Pancreas (tissue), 10 donors: ENCODE data around the gene LYPD1. TPM values are rescaled to one million over a fixed set of nuclear protein-coding genes. Genes with fewer than 3 reads are reported as not detected.
"Not testable (repeated sequence)": the region's sequence is repeated elsewhere in the genome, so short reads cannot be mapped to it uniquely, and the experiment has no call there.

Experiments used
- ATAC-seq, 4 donors: fragments of 200-7000 bp; cut with Tn5 transposase; one replicate each; pipeline versions ENCODE4 v1.8.0 to v1.9.1; 2020; ENCODE audit warnings: mild to moderate bottlenecking in 4 of 4, moderate library complexity in 4 of 4
- DNase-seq, 6 donors: peaks; one replicate each; pipeline ENCODE4 v3.0.0-alpha.2; 2020
- FAIRE-seq: peaks from 2 replicates; lab custom pipeline; 2012; peaks lifted over from hg19 to GRCh38; lab: Jason Lieb, UNC
- H3K27ac ChIP-seq, 4 donors: fragments of 200-600 bp; sonication (generic); 1 replicate in 3 of 4; 2 replicates in 1 of 4; pipeline versions ENCODE4 v1.5.0 to v1.8.0; 2020
- H3K27me3 ChIP-seq, 4 donors: fragments of 200-600 bp; one replicate each; pipeline ENCODE4 v1.8.0; 2021
- H3K36me3 ChIP-seq, 3 donors: fragments of 200-600 bp; sonication (generic) in 1 of 3; one replicate each; pipeline versions ENCODE4 v1.5.0 to v1.8.0; 2020 to 2021
- H3K4me1 ChIP-seq, 3 donors: fragments of 200-600 bp; one replicate each; pipeline ENCODE4 v1.8.0; 2021
- H3K4me3 ChIP-seq, 4 donors: fragments of 200-600 bp; sonication (generic) in 2 of 4; one replicate each; pipeline versions ENCODE4 v1.5.0 to v1.8.0; 2020 to 2021
- H3K9me3 ChIP-seq, 4 donors: fragments of 200-600 bp; one replicate each; pipeline ENCODE4 v1.8.0; 2021
- CTCF ChIP-seq, 4 donors: fragments of 200-600 bp; sonication (generic) in 3 of 4; IDR thresholded peaks; one replicate each; pipeline versions ENCODE4 v1.5.0 to v1.8.0; 2021; ENCODE audit warnings: antibody characterized with exemption in 4 of 4
- WGBS, 2 donors: extraction: QIAGEN DNeasy Blood & Tissue Kit; methylation state at CpG; one replicate each; pipeline ENCODE4 v1.1.7; 2013; 5-methylcytosine and 5-hydroxymethylcytosine counted together
- intact Hi-C, 3 donors: fragments of 100-400 bp; cut with DNase I; formaldehyde crosslinking; loops; one replicate each; pipeline versions ENCODE4 v1.11.1 to v1.14.2; 2022
- polyA plus RNA-seq, 2 donors: library from polyadenylated mRNA; stranded (reverse); fragments of 200-250 nt; gene quantifications; one replicate each; pipeline ENCODE4 v1.2.3, GENCODE V29; 2013
- total RNA-seq, 6 donors: library from RNA; stranded (reverse); fragmentation: NEBNext Ultra II Directional in 4 of 6; extraction: Animal tissue kit (Norgen Biotek cat#: 25700) in 4 of 6; gene quantifications; one replicate each; pipeline versions ENCODE4 v1.2.1 to v1.2.4, GENCODE V29; 2021 to 2023
- donor health status: healthy with polysubstance abuse.
- donor health status: DM: no; HTN: no; CAD: no; lungs with moderate emphysema.
- donor health status: DM: no; HTN: no; CAD: no.
- donor health status: control.
- donor health status: control.
- donor health status: Bipolar disorder and iron deficiency.
- donor health status: DM: yes; HTN: yes; CAD: no.
- donor health status: DM: no; HTN: no; CAD: no.
- donor health status: DM: no; HTN: no; CAD: no.
- donor health status: DM: yes; HTN: yes; CAD: no.

LYPD1 gene
- total and polyA plus RNA-seq, 8 donors = 1.1 to 20.5 (median 4.1) TPM

- intact Hi-C loops = no loop called here
- no peaks in the 10 kb centered on the region for H3K9me3 ChIP-seq
- ATAC-seq (no peak), FAIRE-seq (no peak), DNase-seq (no peak)
- no peaks in the 10 kb centered on the region for H3K4me1 ChIP-seq
- WGBS, 2 donors = 63 to 69% methylated on average over 4 of the region's 4 CpGs
- H3K36me3 ChIP-seq = no peaks in the 10 kb centered on the region
- no peak for TF ChIP-seq CTCF (IDR thresholded peaks at IDR 0.05)
- no peak overlapping the region for H3K27ac ChIP-seq
- H3K4me3 ChIP-seq = no peak overlapping the region
- no peaks in the 10 kb centered on the region for H3K27me3 ChIP-seq
Observed at GRCh38 chr2:132703396-132703795, 33.4 kb upstream of the LYPD1 start.

- H3K4me1 ChIP-seq = no peaks in the 10 kb centered on the region
- TF ChIP-seq CTCF (IDR thresholded peaks at IDR 0.05) = no peak
- no peaks in the 10 kb centered on the region for H3K36me3 ChIP-seq
- ATAC-seq (no peak), DNase-seq (no peak), FAIRE-seq (no peak)
- no peaks in the 10 kb centered on the region for H3K27me3 ChIP-seq
- no peak overlapping the region for H3K4me3 ChIP-seq
- H3K9me3 ChIP-seq = no peaks in the 10 kb centered on the region
- H3K27ac ChIP-seq = no peak overlapping the region
- intact Hi-C loops = no loop called here
- 66 to 82% methylated on average over 2 of the region's 2 CpGs for WGBS, 2 donors
Observed at GRCh38 chr2:132701810-132702209, 31.8 kb upstream of the LYPD1 start.

- H3K27me3 ChIP-seq, H3K9me3 ChIP-seq, ATAC-seq, FAIRE-seq, DNase-seq, H3K4me1 ChIP-seq, H3K36me3 ChIP-seq, intact Hi-C loops, H3K4me3 ChIP-seq, H3K27ac ChIP-seq: not testable (repeated sequence)
- WGBS, 2 donors = 95 to 100% methylated on average over 1 of the region's 2 CpGs
Observed at GRCh38 chr2:132699802-132700201, 29.8 kb upstream of the LYPD1 start.

- FAIRE-seq, H3K27ac ChIP-seq, H3K4me3 ChIP-seq, DNase-seq, ATAC-seq, H3K27me3 ChIP-seq, H3K36me3 ChIP-seq, H3K9me3 ChIP-seq, intact Hi-C loops, H3K4me1 ChIP-seq: not testable (repeated sequence)
- 81 to 94% methylated on average over 3 of the region's 3 CpGs for WGBS, 2 donors
Observed at GRCh38 chr2:132698347-132698746, 28.3 kb upstream of the LYPD1 start.

GRCh38 chr2:132697556-132698205, 27.7 kb upstream of the LYPD1 start:
- no peak for DNase-seq
- Histone ChIP-seq H3K27me3 (no peaks in the 10 kb centered on the region), H3K27ac (no peak overlapping the region), H3K4me1 (no peaks in the 10 kb centered on the region), H3K4me3 (no peak overlapping the region), H3K9me3 (no peaks in the 10 kb centered on the region), H3K36me3 (no peaks in the 10 kb centered on the region)
- intact Hi-C loops = no loop called here
- no peak for FAIRE-seq
- 65 to 70% methylated on average over 4 of the region's 4 CpGs for WGBS, 2 donors
- no peak for TF ChIP-seq CTCF (IDR thresholded peaks at IDR 0.05)
- ATAC-seq = no peak

GRCh38 chr2:132692816-132693215, 22.8 kb upstream of the LYPD1 start:
- 91 to 92% methylated on average over 1 of the region's 1 CpG for WGBS, 2 donors
- H3K27me3 ChIP-seq = no peaks in the 10 kb centered on the region
- intact Hi-C loops = no loop called here
- no peak overlapping the region for H3K4me3 ChIP-seq
- H3K9me3 ChIP-seq = no peaks in the 10 kb centered on the region
- no peak for TF ChIP-seq CTCF (IDR thresholded peaks at IDR 0.05)
- no peaks in the 10 kb centered on the region for H3K36me3 ChIP-seq
- H3K4me1 ChIP-seq = no peaks in the 10 kb centered on the region
- ATAC-seq (no peak), FAIRE-seq (no peak), DNase-seq (no peak)
- H3K27ac ChIP-seq = no peak overlapping the region
